Neural progenitor cell (in vitro differentiated cells): ENCODE measurements around the gene MOSPD2.

ENCODE experiments used
- CTCF ChIP-seq: fragments of 200-600 bp; sonication (generic); IDR thresholded peaks from 2 replicates; pipeline ENCODE4 v1.5.1; 2017; ENCODE audit warnings: antibody characterized with exemption, mild to moderate bottlenecking
- EZH2 ChIP-seq: fragments of 200-600 bp; sonication (generic); IDR thresholded peaks from 2 replicates; pipeline ENCODE4 v1.6.1; 2017; ENCODE audit warnings: antibody characterized with exemption, mild to moderate bottlenecking, moderate library complexity
- EZH2phosphoT487 ChIP-seq: fragments of 200-600 bp; sonication (generic); IDR thresholded peaks from 2 replicates; pipeline ENCODE4 v1.6.1; 2017; ENCODE audit warnings: antibody characterized with exemption

- no peak for TF ChIP-seq CTCF
- no peak for TF ChIP-seq EZH2
- TF ChIP-seq EZH2phosphoT487 = no peak
These were observed 73.5 kb downstream of the MOSPD2 start for GRCh38 chrX:14946606-14947155.
